NCI-H2227 (cell line): ENCODE measurements around the gene SFRP5.

Source experiments
- DNase-seq: peaks from one replicate; lab custom pipeline; 2025; ENCODE audit not compliant: unreplicated experiment; lab: John Stamatoyannopoulos, UW

SFRP5 gene

GRCh38 chr10:97771913-97772823 is at the start of gene SFRP5:
Gene SFRP5, minus strand, starts transcription at chr10:97771999. Its CDS starts 166 bp downstream, at chr10:97771833.
- DNase-seq = peak; percentile 23

- DNase-seq = no peak
These were observed 48.4 kb upstream of the SFRP5 start for GRCh38 chr10:97820096-97820704.

- no peak for DNase-seq
These were observed 46.8 kb upstream of the SFRP5 start for GRCh38 chr10:97818572-97818971.

GRCh38 chr10:97816609-97817008 is 44.8 kb upstream of the SFRP5 start:
- no peak for DNase-seq

GRCh38 chr10:97814996-97815395 is 43.2 kb upstream of the SFRP5 start:
- DNase-seq = no peak

- no peak for DNase-seq
These were observed 41.5 kb upstream of the SFRP5 start for GRCh38 chr10:97813311-97813710.

GRCh38 chr10:97812696-97813095 is 40.9 kb upstream of the SFRP5 start:
- no peak for DNase-seq

- DNase-seq = no peak
These were observed 40.2 kb upstream of the SFRP5 start for GRCh38 chr10:97811958-97812357.

- DNase-seq = no peak
These were observed 38.6 kb upstream of the SFRP5 start for GRCh38 chr10:97810446-97810845.

GRCh38 chr10:97805949-97806348 is 34.1 kb upstream of the SFRP5 start:
- DNase-seq = no peak

- no peak for DNase-seq
These were observed 33.5 kb upstream of the SFRP5 start for GRCh38 chr10:97805096-97805884.

- no peak for DNase-seq
These were observed 29.6 kb upstream of the SFRP5 start for GRCh38 chr10:97801422-97801821.

GRCh38 chr10:97800474-97800873 is 28.7 kb upstream of the SFRP5 start:
- no peak for DNase-seq

- DNase-seq = no peak
These were observed 27.3 kb upstream of the SFRP5 start for GRCh38 chr10:97798958-97799610.

- DNase-seq = no peak
These were observed 24.9 kb upstream of the SFRP5 start for GRCh38 chr10:97796651-97797050.

- DNase-seq = no peak
These were observed 24.1 kb upstream of the SFRP5 start for GRCh38 chr10:97795886-97796285.

GRCh38 chr10:97791824-97792721 is 20.3 kb upstream of the SFRP5 start:
- peak; percentile 75 for DNase-seq

- no peak for DNase-seq
These were observed 18.1 kb upstream of the SFRP5 start for GRCh38 chr10:97789770-97790397.

GRCh38 chr10:97788552-97789442 is 17.0 kb upstream of the SFRP5 start:
- no peak for DNase-seq
